Osteoblast (primary cell): ENCODE results near the gene FRMD4A. TPM values are rescaled to one million over a fixed set of nuclear protein-coding genes. Genes with fewer than 3 reads are reported as not detected.

Source experiments
- DNase-seq: peaks from one replicate; pipeline ENCODE4 v3.0.0; 2011; ENCODE audit warnings: low spot score, mixed read lengths; ENCODE audit not compliant: insufficient read length; ENCODE audit errors: missing footprints
- H2AFZ ChIP-seq: 2 replicates; pipeline ENCODE4 v1.6.0; 2011; ENCODE audit warnings: mild to moderate bottlenecking, low read length
- H3K27ac ChIP-seq: 2 replicates; pipeline ENCODE4 v1.5.1; 2011; ENCODE audit warnings: mild to moderate bottlenecking, low read depth, low read length, moderate library complexity
- H3K27me3 ChIP-seq: 2 replicates; pipeline ENCODE4 v1.6.0; 2012; ENCODE audit warnings: mild to moderate bottlenecking, control low read depth, inconsistent platforms, low read length, moderate library complexity; ENCODE audit not compliant: insufficient read depth
- H3K36me3 ChIP-seq: 2 replicates; pipeline ENCODE4 v1.5.1; 2011; ENCODE audit warnings: mild to moderate bottlenecking, low read length, control low read depth, moderate library complexity; ENCODE audit not compliant: insufficient read depth
- H3K4me1 ChIP-seq: 2 replicates; pipeline ENCODE4 v1.5.1; 2011; ENCODE audit warnings: mild to moderate bottlenecking, low read length, control low read depth, moderate library complexity; ENCODE audit not compliant: insufficient read depth
- H3K4me2 ChIP-seq: 2 replicates; pipeline ENCODE4 v1.6.0; 2011; ENCODE audit warnings: mild to moderate bottlenecking, low read length; ENCODE audit not compliant: insufficient read depth
- H3K4me3 ChIP-seq: fragments of 200-600 bp; sonication (generic); 3 replicates; pipeline ENCODE4 v1.5.1; 2012; ENCODE audit warnings: mild to moderate bottlenecking, low read length, inconsistent platforms; ENCODE audit not compliant: insufficient read depth
- H3K79me2 ChIP-seq: 2 replicates; pipeline ENCODE4 v1.6.0; 2012; ENCODE audit warnings: mild to moderate bottlenecking, low read length, control low read depth, inconsistent platforms; ENCODE audit not compliant: insufficient read depth
- H3K9me3 ChIP-seq: 2 replicates; pipeline ENCODE4 v1.5.1; 2011; ENCODE audit warnings: low read depth, low read length, control low read depth
- H4K20me1 ChIP-seq: 2 replicates; pipeline ENCODE4 v1.6.0; 2012; ENCODE audit warnings: mild to moderate bottlenecking, low read length, control low read depth; ENCODE audit not compliant: insufficient read depth
- total RNA-seq: library from RNA; depleted of rRNA; stranded (reverse); fragments of >200 nt; gene quantifications from 2 replicates; pipeline ENCODE4 v1.2.3, GENCODE V29; 2012
- TF ChIP-seq, protein P1 (sequence below): IDR thresholded peaks from 2 replicates; pipeline ENCODE4 v1.5.1; 2011; ENCODE audit warnings: mild to moderate bottlenecking, low read depth, low read length, moderate library complexity; ENCODE audit errors: extremely low read depth

Gene FRMD4A
- total RNA-seq, 1 donor, result 41.3 TPM

DNA sequence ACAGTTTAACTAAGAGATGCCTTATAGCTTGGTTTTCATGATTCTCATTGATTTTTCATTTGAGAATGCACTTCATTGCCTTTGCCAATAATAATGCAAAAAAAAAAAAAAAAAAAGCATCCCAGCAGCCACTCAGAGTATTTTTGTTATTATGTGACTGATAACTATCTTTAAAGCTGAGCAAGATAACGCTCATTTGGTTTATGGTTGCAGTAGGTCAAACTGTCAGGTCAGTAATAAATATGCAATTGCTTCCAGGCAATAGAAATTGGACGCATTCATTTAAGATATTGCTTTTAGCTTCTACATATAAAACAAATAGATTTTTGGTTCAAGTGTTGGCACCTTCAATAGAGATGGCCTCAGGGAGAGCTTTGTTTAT lies 528.8 kb downstream of the FRMD4A start:
- Histone ChIP-seq H3K4me1 (peaks cover 5% of the 10 kb centered on the region), H3K27ac (no peak overlapping the region), H3K36me3 (peaks cover 4% of the 10 kb centered on the region), H3K4me3 (no peak overlapping the region), H3K79me2 (no peaks in the 10 kb centered on the region), H3K4me2 (no peak overlapping the region), H4K20me1 (no peaks in the 10 kb centered on the region), H2AFZ (no peak overlapping the region), H3K9me3 (no peaks in the 10 kb centered on the region), H3K27me3 (no peaks in the 10 kb centered on the region)
- TF ChIP-seq, protein P1, sequence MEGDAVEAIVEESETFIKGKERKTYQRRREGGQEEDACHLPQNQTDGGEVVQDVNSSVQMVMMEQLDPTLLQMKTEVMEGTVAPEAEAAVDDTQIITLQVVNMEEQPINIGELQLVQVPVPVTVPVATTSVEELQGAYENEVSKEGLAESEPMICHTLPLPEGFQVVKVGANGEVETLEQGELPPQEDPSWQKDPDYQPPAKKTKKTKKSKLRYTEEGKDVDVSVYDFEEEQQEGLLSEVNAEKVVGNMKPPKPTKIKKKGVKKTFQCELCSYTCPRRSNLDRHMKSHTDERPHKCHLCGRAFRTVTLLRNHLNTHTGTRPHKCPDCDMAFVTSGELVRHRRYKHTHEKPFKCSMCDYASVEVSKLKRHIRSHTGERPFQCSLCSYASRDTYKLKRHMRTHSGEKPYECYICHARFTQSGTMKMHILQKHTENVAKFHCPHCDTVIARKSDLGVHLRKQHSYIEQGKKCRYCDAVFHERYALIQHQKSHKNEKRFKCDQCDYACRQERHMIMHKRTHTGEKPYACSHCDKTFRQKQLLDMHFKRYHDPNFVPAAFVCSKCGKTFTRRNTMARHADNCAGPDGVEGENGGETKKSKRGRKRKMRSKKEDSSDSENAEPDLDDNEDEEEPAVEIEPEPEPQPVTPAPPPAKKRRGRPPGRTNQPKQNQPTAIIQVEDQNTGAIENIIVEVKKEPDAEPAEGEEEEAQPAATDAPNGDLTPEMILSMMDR, result no peak
- no peak for DNase-seq

DNA sequence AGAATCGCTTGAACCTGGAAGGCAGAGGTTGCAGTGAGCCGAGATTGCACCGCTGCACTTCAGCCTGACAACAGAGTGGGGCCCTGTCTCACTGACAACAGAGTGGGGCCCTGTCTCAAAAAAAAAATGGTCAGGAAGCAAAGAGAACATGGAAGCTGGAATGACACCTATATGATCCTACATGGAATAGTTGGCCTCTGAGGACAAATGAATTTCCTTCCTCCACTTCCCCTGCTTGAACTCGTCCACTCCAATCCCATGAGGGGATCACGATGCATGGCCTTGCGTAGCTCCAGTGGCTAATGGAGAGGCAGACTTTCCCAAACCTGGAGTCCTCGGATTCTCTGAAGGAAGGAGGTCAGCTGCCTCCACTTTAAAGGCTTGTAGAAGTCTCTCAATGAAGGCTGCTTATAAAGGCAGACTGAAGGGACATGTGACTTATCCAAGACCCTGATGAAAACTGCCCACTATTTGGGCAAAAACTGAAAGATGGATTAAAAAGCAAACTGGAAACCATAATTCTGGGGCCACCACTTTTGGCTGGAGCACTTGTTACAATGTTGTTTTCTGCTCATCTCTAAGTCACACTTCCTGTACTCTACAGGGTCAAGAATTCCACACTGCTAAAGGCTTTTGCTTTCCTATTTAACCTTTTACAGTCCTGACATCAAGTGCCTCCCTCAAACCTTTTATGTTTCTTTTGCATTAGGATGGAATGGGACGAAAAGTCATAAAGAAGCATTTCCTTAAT lies 529.4 kb downstream of the FRMD4A start:
- H2AFZ ChIP-seq, result no peak overlapping the region
- no peak overlapping the region for H3K4me2 ChIP-seq
- H4K20me1 ChIP-seq, result no peaks in the 10 kb centered on the region
- DNase-seq, result no peak
- peaks cover 5% of the 10 kb centered on the region for H3K4me1 ChIP-seq
- TF ChIP-seq, protein P1, result no peak
- no peaks in the 10 kb centered on the region for H3K9me3 ChIP-seq
- no peak overlapping the region for H3K27ac ChIP-seq
- peaks cover 4% of the 10 kb centered on the region for H3K36me3 ChIP-seq
- no peaks in the 10 kb centered on the region for H3K79me2 ChIP-seq
- H3K4me3 ChIP-seq, result no peak overlapping the region
- H3K27me3 ChIP-seq, result no peaks in the 10 kb centered on the region

DNA sequence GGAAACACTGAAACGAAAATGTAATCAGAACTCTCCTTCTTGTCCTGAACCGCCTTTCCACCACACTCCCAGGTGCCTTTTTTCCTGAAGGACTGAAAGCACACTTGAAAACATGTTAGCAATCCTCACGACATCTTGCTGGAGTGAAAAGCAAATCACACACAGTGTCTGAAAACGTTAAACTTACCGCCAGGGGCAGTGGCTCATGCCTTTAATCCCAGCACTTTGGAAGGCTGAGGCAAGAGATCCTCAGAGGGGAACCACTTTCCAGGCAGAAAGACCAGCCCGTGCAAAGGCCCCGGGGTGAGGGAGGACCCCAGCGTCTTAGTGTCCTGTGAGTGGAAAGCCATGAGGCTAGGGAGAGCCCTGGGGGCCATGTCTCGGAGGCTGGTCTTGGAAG lies 533.6 kb downstream of the FRMD4A start:
- Histone ChIP-seq H3K4me2 (no peak overlapping the region), H3K4me1 (no peaks in the 10 kb centered on the region), H2AFZ (no peak overlapping the region), H3K27ac (no peak overlapping the region), H3K79me2 (no peaks in the 10 kb centered on the region), H3K9me3 (no peaks in the 10 kb centered on the region), H3K27me3 (no peaks in the 10 kb centered on the region), H3K4me3 (no peak overlapping the region), H3K36me3 (peaks cover 18% of the 10 kb centered on the region), H4K20me1 (no peaks in the 10 kb centered on the region)
- TF ChIP-seq, protein P1, result no peak
- no peak for DNase-seq

DNA sequence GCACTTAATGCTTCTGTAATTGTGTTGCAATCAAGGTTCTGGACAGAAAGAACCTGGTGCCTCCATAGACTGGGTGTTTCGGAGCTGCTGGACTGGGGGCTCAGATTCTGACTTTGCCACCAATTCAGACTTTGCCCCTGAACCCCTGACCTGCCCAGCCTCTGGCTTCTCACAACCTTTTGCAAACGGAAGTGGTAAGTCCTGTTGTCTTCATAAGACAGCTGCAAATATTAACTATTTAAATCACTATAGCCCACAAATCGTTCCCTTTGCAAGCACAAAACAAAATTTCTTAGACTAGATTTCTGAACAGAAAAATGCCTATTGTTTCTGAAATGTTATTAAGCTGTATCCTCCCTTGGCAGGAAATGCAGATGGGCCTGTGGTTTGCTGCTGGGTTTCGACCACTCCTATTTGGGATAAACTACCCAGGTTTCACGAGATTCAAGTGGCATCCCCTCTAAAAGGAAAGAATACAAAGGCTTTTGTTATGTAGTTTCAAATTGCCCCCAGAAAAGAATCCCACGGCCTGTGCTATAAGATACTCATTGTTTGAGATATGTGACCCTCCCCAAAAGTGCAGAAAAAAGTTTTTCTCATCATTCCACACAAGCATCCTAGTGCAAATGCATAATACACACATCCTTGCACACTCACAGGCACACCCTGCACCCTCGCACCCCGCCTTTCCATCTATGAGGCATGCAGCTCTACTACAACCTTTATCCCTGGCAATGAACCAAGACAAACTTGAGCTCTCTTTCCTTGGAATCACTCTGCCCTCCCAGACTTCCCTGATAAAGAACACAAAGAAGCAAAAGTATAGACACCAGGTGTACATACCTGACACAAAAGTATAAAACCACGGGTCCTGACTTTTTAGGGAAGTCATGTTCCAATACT lies 534.8 kb downstream of the FRMD4A start:
- Histone ChIP-seq H3K36me3 (peaks cover 18% of the 10 kb centered on the region), H3K4me1 (no peaks in the 10 kb centered on the region), H2AFZ (no peak overlapping the region), H3K4me3 (no peak overlapping the region), H3K9me3 (no peaks in the 10 kb centered on the region), H3K27ac (no peak overlapping the region), H3K79me2 (no peaks in the 10 kb centered on the region), H4K20me1 (no peaks in the 10 kb centered on the region), H3K4me2 (no peak overlapping the region), H3K27me3 (no peaks in the 10 kb centered on the region)
- no peak for DNase-seq
- TF ChIP-seq, protein P1, result no peak
